Upper lobe of right lung (tissue), 1 donor: Measurements from ENCODE around the gene MRPS2. TPM values are rescaled to one million over a fixed set of nuclear protein-coding genes. Genes with fewer than 3 reads are reported as not detected.

Experiments
- ATAC-seq: fragments of 200-7000 bp; cut with Tn5 transposase; one replicate; pipeline ENCODE4 v1.9.1; 2020; ENCODE audit warnings: mild to moderate bottlenecking, moderate library complexity
- DNase-seq: peaks from one replicate; pipeline ENCODE4 v3.0.0-alpha.2; 2020
- H3K27ac ChIP-seq: fragments of 200-600 bp; one replicate; pipeline ENCODE4 v1.8.0; 2022
- H3K27me3 ChIP-seq: fragments of 200-600 bp; one replicate; pipeline ENCODE4 v1.8.0; 2022; ENCODE audit warnings: mild to moderate bottlenecking
- H3K36me3 ChIP-seq: fragments of 200-600 bp; one replicate; pipeline ENCODE4 v1.8.0; 2022
- H3K4me1 ChIP-seq: fragments of 200-600 bp; one replicate; pipeline ENCODE4 v1.8.0; 2022
- H3K4me3 ChIP-seq: fragments of 200-600 bp; one replicate; pipeline ENCODE4 v1.8.0; 2022; ENCODE audit warnings: mild to moderate bottlenecking
- H3K9me3 ChIP-seq: fragments of 200-600 bp; one replicate; pipeline ENCODE4 v1.8.0; 2022
- CTCF ChIP-seq: fragments of 200-600 bp; IDR thresholded peaks from one replicate; pipeline ENCODE4 v1.8.0; 2022; ENCODE audit warnings: antibody characterized with exemption
- intact Hi-C: fragments of 100-400 bp; cut with DNase I; formaldehyde crosslinking; loops from one replicate; pipeline ENCODE4 v1.11.0; 2022
- total RNA-seq: library from RNA; stranded (reverse); fragmentation: NEBNext Ultra II Directional; extraction: Animal tissue kit (Norgen Biotek cat#: 25700); gene quantifications from one replicate; pipeline ENCODE4 v1.2.1, GENCODE V29; 2021
- donor health status: DM: no; HTN: yes; CAD: no; lungs with severe emphysema.

The MRPS2 gene
- total RNA-seq, 1 donor from 2014 or later: 23.0 TPM

GRCh38 chr9:135491764-135492163, 8.7 kb upstream of the MRPS2 start:
- Histone ChIP-seq H3K27ac (no peak overlapping the region), H3K36me3 (peaks cover 29% of the 10 kb centered on the region), H3K4me1 (no peaks in the 10 kb centered on the region), H3K4me3 (no peak overlapping the region), H3K9me3 (no peaks in the 10 kb centered on the region), H3K27me3 (no peaks in the 10 kb centered on the region)
- no peak for ATAC-seq
- no peak for DNase-seq
- no peak for TF ChIP-seq CTCF
- intact Hi-C loops: no loop called here

GRCh38 chr9:135492886-135493669, 7.4 kb upstream of the MRPS2 start:
- Histone ChIP-seq H3K27me3 (no peaks in the 10 kb centered on the region), H3K9me3 (no peaks in the 10 kb centered on the region), H3K27ac (no peak overlapping the region), H3K36me3 (peaks cover 18% of the 10 kb centered on the region), H3K4me3 (no peak overlapping the region), H3K4me1 (no peaks in the 10 kb centered on the region)
- DNase-seq (no peak), ATAC-seq (no peak)
- intact Hi-C loops: no loop called here
- TF ChIP-seq CTCF: no peak

- intact Hi-C loops: no loop called here
- no peak for TF ChIP-seq CTCF
Measured at GRCh38 chr9:135494791-135495559, 5.5 kb upstream of the MRPS2 start.

GRCh38 chr9:135498381-135499126, 1.9 kb upstream of the MRPS2 start:
- H3K36me3 ChIP-seq: peaks cover 8% of the 10 kb centered on the region
- H3K9me3 ChIP-seq: no peaks in the 10 kb centered on the region
- no peak for TF ChIP-seq CTCF
- no peak overlapping the region for H3K27ac ChIP-seq
- DNase-seq (peak; percentile 55), ATAC-seq (no peak)
- H3K27me3 ChIP-seq: no peaks in the 10 kb centered on the region
- no peak overlapping the region for H3K4me3 ChIP-seq
- intact Hi-C loops: no loop called here
- peaks cover 21% of the 10 kb centered on the region for H3K4me1 ChIP-seq

More at GRCh38 chr9:135494791-135495559, 5.5 kb upstream of the MRPS2 start:
- ATAC-seq (no peak), DNase-seq (peak; percentile 48)
- H3K4me1 ChIP-seq: peaks cover 7% of the 10 kb centered on the region
- peaks cover 1% of the 10 kb centered on the region for H3K36me3 ChIP-seq
- H3K27ac ChIP-seq: no peak overlapping the region
- no peak overlapping the region for H3K4me3 ChIP-seq
- no peaks in the 10 kb centered on the region for H3K9me3 ChIP-seq
- no peaks in the 10 kb centered on the region for H3K27me3 ChIP-seq

GRCh38 chr9:135499326-135500070, 984 bp upstream of the MRPS2 start:
- Histone ChIP-seq H3K4me1 (peaks cover 21% of the 10 kb centered on the region), H3K27me3 (no peaks in the 10 kb centered on the region), H3K4me3 (peak overlapping the region; percentile 91), H3K27ac (peak overlapping the region; percentile 85), H3K9me3 (no peaks in the 10 kb centered on the region), H3K36me3 (peaks cover 18% of the 10 kb centered on the region)
- intact Hi-C loops: no loop called here
- DNase-seq (peak; percentile 98), ATAC-seq (peak; percentile 80)
- TF ChIP-seq CTCF: no peak
